Measurements from ENCODE around the gene OR2Y1. TPM values are rescaled to one million over a fixed set of nuclear protein-coding genes. Genes with fewer than 3 reads are reported as not detected.

OR2Y1 gene
- total and polyA plus RNA-seq, 10 donors = not detected

DNA sequence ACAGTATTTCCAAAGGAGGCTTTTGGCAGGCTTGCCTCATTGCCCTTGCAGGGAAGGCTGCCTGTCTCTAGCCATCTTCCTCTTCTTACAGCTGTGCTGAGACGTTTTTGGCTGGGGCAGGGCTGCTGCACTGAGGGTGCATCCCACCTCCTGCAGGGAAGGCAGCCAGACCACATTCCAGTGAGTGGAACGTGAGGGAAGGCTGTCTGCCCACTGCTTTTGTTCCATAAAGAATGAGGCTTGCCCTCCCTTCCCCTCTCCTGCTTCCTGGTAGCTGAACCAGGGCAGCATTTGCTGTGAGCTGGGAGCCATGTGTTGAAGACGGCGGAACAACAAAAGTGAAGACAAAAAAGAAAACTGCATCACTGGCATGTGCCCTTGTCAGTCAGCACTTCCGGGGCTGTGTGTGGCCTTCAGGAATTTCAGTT, 46.0 kb upstream of the OR2Y1 start:
- DNase-seq = peak; percentile 58
- Histone ChIP-seq H3K27ac (peak overlapping the region; percentile 7 to 77 (median 65)), H3K9me3 (no peaks in the 10 kb centered on the region), H3K36me3 (peaks cover 0 to 36% (median 23%) of the 10 kb centered on the region in 6 donors), H3K27me3 (replicated peaks in 1 of 7) (no peaks in the 10 kb centered on the region), H3K4me3 (no peak overlapping the region), H3K4me1 (peaks cover 25 to 66% (median 59%) of the 10 kb centered on the region in 6 donors)
- TF ChIP-seq CTCF (IDR thresholded peaks at IDR 0.05 in 8 of 11, conservative IDR thresholded peaks at IDR 0.05 in 3 of 11) (no peak), POLR2A (IDR thresholded peaks at IDR 0.05) (no peak), POLR2AphosphoS5 (IDR thresholded peaks at IDR 0.05) (no peak)
- WGBS, 5 donors = 27 to 41% (median 33%) methylated on average over 5 of the region's 5 CpGs
- intact Hi-C loops (cut with DNase I; ENCODE audit: low total_unique reads) = loop anchor here (5.0 kb wide), 1 partner anchor 76 kb away; the partner anchor contains the start of gene ZFP62

DNA sequence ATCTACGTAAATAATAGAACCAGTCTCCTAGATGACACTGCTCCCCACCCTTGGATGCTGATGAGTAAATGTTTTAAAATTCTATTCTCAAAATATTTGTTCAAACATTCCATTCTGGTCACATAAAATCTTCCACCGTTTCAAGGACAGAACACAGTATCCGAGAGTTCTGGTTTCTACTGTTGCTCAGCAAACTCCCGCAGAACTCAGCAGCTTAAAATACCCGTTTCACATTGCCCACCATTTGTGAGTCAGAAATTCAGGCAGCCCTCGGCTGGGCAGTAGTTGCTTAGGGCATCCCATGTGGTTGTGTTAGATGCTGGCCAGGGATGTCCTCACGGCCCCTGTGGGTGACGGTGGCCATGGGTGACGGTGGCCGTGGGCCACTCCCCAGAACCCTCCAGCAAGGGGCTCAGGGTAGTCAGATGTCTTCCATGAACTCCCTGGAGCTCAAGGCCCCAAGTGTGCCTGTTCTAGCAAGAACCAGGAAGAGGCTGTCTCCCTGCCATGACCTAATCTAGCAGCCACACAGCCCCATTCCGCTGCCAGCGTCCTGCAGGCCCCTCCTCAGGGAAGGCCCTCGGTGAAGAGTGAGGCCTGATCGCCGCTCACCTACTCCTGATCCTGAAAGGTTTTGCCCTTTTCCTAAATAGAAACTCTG, 45.4 kb upstream of the OR2Y1 start:
- H3K9me3 ChIP-seq = no peaks in the 10 kb centered on the region
- peak; percentile 75 for DNase-seq
- intact Hi-C loops (cut with DNase I; ENCODE audit: low total_unique reads) = loop anchor here (5.0 kb wide), 1 partner anchor 77 kb away; the partner anchor contains the start of gene ZFP62
- peak overlapping the region; percentile 7 to 77 (median 65) for H3K27ac ChIP-seq
- TF ChIP-seq CTCF (IDR thresholded peaks at IDR 0.05 in 8 of 11, conservative IDR thresholded peaks at IDR 0.05 in 3 of 11) = no peak
- TF ChIP-seq POLR2AphosphoS5 (IDR thresholded peaks at IDR 0.05) = peak; percentile 3 to 61 (median 47)
- H3K4me3 ChIP-seq = no peak overlapping the region
- 61 to 81% (median 75%) methylated on average over 11 to 15 of the region's 15 CpGs for WGBS, 5 donors
- H3K27me3 ChIP-seq (replicated peaks in 1 of 7) = no peaks in the 10 kb centered on the region
- peaks cover 25 to 61% (median 57%) of the 10 kb centered on the region in 6 donors for H3K4me1 ChIP-seq
- peaks cover 0 to 31% (median 17%) of the 10 kb centered on the region in 6 donors for H3K36me3 ChIP-seq

- 43 to 54% (median 51%) methylated on average over 13 of the region's 13 CpGs for WGBS, 5 donors
- H3K36me3 ChIP-seq = peaks cover 0 to 24% (median 11%) of the 10 kb centered on the region in 6 donors
These were observed 44.7 kb upstream of the OR2Y1 start for GRCh38 chr5:180784497-180785097.

More at GRCh38 chr5:180784497-180785097, 44.7 kb upstream of the OR2Y1 start:
- H3K4me1 ChIP-seq = peaks cover 25 to 54% (median 51%) of the 10 kb centered on the region in 6 donors
- H3K27me3 ChIP-seq (replicated peaks in 1 of 7) = no peaks in the 10 kb centered on the region
- TF ChIP-seq CTCF (IDR thresholded peaks at IDR 0.05 in 8 of 11, conservative IDR thresholded peaks at IDR 0.05 in 3 of 11) = peak; percentile 36 to 81 (median 70)
- TF ChIP-seq POLR2AphosphoS5 (IDR thresholded peaks at IDR 0.05) = peak; percentile 2 to 62 (median 18)
- no peak for TF ChIP-seq POLR2A (IDR thresholded peaks at IDR 0.05)
- DNase-seq = peak; percentile 91
- intact Hi-C loops (cut with DNase I; ENCODE audit: low total_unique reads) = loop anchor here (5.0 kb wide), 2 partner anchors 78 to 88 kb away; partner anchors contain the start of gene ZFP62
- H3K27ac ChIP-seq = peak overlapping the region in 4 of 8 donors; percentile 42 to 77 (median 67)
- H3K9me3 ChIP-seq = no peaks in the 10 kb centered on the region
- no peak overlapping the region for H3K4me3 ChIP-seq

All from spleen (tissue), 11 donors.